ENCODE measurements around the gene UBQLN1. TPM values are rescaled to one million over a fixed set of nuclear protein-coding genes. Genes with fewer than 3 reads are reported as not detected.

UBQLN1 gene
- total RNA-seq, 1 experiment from 2014 or later, result 56.3 TPM

DNA sequence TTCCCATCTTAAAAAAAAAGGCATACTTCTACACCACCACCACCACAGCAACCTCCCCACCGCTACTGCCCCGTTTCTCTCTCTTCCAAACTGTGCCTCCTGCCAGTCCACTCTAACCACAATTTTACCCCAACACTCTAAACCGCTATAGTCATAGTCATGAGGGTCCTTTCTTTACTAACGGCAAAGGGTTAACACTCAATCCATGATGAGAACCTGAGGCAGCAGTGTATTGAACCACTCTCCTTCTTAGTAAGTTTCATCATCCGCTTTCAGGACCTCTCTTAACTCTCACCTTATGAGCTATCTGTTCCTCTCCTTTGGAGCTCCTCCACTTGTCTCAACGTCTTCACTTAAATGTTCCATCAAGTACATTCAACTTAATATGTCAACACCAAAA lies 50.8 kb downstream of the UBQLN1 start:
- Mint-ChIP-seq H3K9me3 (ENCODE audit: unreplicated experiment) (no peaks in the 10 kb centered on the region), H3K27ac (ENCODE audit: unreplicated experiment) (no peak overlapping the region), H3K27me3 (ENCODE audit: insufficient read depth, unreplicated experiment) (no peaks in the 10 kb centered on the region), H3K4me3 (ENCODE audit: unreplicated experiment) (no peak overlapping the region), H3K4me1 (ENCODE audit: low read depth, unreplicated experiment) (no peaks in the 10 kb centered on the region), H3K36me3 (ENCODE audit: insufficient read depth, unreplicated experiment) (peaks cover 29% of the 10 kb centered on the region)
- TF ChIP-seq, protein P1, sequence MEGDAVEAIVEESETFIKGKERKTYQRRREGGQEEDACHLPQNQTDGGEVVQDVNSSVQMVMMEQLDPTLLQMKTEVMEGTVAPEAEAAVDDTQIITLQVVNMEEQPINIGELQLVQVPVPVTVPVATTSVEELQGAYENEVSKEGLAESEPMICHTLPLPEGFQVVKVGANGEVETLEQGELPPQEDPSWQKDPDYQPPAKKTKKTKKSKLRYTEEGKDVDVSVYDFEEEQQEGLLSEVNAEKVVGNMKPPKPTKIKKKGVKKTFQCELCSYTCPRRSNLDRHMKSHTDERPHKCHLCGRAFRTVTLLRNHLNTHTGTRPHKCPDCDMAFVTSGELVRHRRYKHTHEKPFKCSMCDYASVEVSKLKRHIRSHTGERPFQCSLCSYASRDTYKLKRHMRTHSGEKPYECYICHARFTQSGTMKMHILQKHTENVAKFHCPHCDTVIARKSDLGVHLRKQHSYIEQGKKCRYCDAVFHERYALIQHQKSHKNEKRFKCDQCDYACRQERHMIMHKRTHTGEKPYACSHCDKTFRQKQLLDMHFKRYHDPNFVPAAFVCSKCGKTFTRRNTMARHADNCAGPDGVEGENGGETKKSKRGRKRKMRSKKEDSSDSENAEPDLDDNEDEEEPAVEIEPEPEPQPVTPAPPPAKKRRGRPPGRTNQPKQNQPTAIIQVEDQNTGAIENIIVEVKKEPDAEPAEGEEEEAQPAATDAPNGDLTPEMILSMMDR (IDR thresholded peaks at IDR 0.05; ENCODE audit: insufficient read depth in 1 of 2, low read depth in 1 of 2, low read length in 1 of 2, severe bottlenecking in 1 of 2, unreplicated experiment in 1 of 2), result no peak
- no TSS peak for BruUV-seq (replicated peaks)
- intact Hi-C loops (cut with micrococcal nuclease; ENCODE audit: unreplicated experiment), result no loop called here
- ChIA-PET CTCF (no interaction called here), POLR2A (no interaction called here)
- DNase-seq, result no peak
- no peaks in the 10 kb centered on the region for H3K9me3 ChIP-seq
- no peaks in the 10 kb centered on the region for H3K27me3 ChIP-seq (replicated peaks; ENCODE audit: control insufficient read depth, insufficient read depth, low read length)
- H3K4me1 ChIP-seq, result no peaks in the 10 kb centered on the region
- no peak overlapping the region for H3K4me3 ChIP-seq (ENCODE audit: low read depth, low read length)
- no peaks in the 10 kb centered on the region for H3K36me3 ChIP-seq (ENCODE audit: control insufficient read depth, insufficient read depth, low read length)

DNA sequence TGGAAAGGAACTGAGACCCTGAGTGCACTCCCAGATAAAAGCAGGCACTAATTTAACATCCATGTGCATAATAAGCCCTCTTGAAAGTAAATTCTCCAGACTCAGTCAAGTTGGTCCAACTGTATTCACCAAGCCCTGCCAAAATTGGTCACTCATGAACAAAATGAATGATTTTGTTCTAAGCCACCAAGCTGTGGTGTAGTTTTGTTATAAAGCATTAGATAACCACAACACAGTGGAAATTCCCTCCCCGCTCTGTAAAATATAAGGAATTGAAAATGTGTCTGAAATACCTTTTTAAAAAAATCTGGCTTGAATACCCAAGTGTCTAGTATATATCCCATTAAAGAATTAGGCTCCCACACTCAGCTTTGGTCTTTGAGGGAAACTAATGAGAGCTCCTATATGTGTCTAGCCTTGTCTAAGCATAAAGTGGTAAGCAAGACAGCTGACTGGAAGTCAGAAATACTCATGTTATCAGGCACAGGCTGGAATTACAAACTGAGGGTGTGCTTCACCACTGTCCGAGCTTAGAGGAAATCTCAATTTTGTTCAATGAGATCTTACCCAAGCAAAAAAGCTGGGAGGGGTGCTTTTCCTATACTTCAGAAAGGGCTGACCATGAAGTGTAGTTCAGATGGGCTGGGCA lies 51.6 kb downstream of the UBQLN1 start:
- no peak overlapping the region for H3K4me3 Mint-ChIP-seq (ENCODE audit: unreplicated experiment)
- Histone ChIP-seq H3K4me1 (no peaks in the 10 kb centered on the region), H3K27me3 (replicated peaks; ENCODE audit: control insufficient read depth, insufficient read depth, low read length) (no peaks in the 10 kb centered on the region), H3K4me3 (ENCODE audit: low read depth, low read length) (no peak overlapping the region), H3K9me3 (no peaks in the 10 kb centered on the region), H3K36me3 (ENCODE audit: control insufficient read depth, insufficient read depth, low read length) (no peaks in the 10 kb centered on the region)
- CTCF ChIA-PET, result no interaction called here
- no peaks in the 10 kb centered on the region for H3K9me3 Mint-ChIP-seq (ENCODE audit: unreplicated experiment)
- peaks cover 26% of the 10 kb centered on the region for H3K36me3 Mint-ChIP-seq (ENCODE audit: insufficient read depth, unreplicated experiment)
- H3K4me1 Mint-ChIP-seq (ENCODE audit: low read depth, unreplicated experiment), result no peaks in the 10 kb centered on the region
- TF ChIP-seq, protein P1 (IDR thresholded peaks at IDR 0.05; ENCODE audit: insufficient read depth in 1 of 2, low read depth in 1 of 2, low read length in 1 of 2, severe bottlenecking in 1 of 2, unreplicated experiment in 1 of 2), result no peak
- POLR2A ChIA-PET, result no interaction called here
- no TSS peak for BruUV-seq (replicated peaks)
- no peak for DNase-seq
- H3K27ac Mint-ChIP-seq (ENCODE audit: unreplicated experiment), result no peak overlapping the region
- intact Hi-C loops (cut with micrococcal nuclease; ENCODE audit: unreplicated experiment), result no loop called here
- no peaks in the 10 kb centered on the region for H3K27me3 Mint-ChIP-seq (ENCODE audit: insufficient read depth, unreplicated experiment)

DNA sequence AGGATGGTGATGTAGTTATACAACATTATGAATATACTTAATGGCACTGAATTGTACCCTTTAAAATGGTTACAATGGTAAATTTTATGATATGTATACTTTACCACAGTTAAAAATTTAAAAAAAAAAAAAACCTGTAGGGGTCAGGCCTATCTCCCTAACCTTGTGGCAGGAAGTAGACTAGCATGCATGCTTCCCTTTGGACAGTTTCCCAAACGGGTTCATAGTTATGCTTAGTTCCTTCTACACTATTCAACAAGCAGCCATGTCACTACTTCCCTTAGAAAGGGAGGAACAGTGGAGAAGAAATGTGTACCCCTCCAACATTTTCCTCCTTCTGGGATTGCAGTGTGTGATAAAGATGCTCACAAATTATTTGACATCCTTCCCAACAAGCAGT lies 52.3 kb downstream of the UBQLN1 start:
- DNase-seq, result no peak
- no TSS peak for BruUV-seq (replicated peaks)
- H3K36me3 ChIP-seq (ENCODE audit: control insufficient read depth, insufficient read depth, low read length), result no peaks in the 10 kb centered on the region
- H3K4me3 ChIP-seq (ENCODE audit: low read depth, low read length), result no peak overlapping the region
- ChIA-PET CTCF (no interaction called here), POLR2A (no interaction called here)
- H3K9me3 Mint-ChIP-seq (ENCODE audit: unreplicated experiment), result no peaks in the 10 kb centered on the region
- H3K9me3 ChIP-seq, result no peaks in the 10 kb centered on the region
- no peak overlapping the region for H3K4me3 Mint-ChIP-seq (ENCODE audit: unreplicated experiment)
- H3K27me3 Mint-ChIP-seq (ENCODE audit: insufficient read depth, unreplicated experiment), result no peaks in the 10 kb centered on the region
- H3K4me1 Mint-ChIP-seq (ENCODE audit: low read depth, unreplicated experiment), result no peaks in the 10 kb centered on the region
- intact Hi-C loops (cut with micrococcal nuclease; ENCODE audit: unreplicated experiment), result no loop called here
- no peak overlapping the region for H3K27ac Mint-ChIP-seq (ENCODE audit: unreplicated experiment)
- H3K36me3 Mint-ChIP-seq (ENCODE audit: insufficient read depth, unreplicated experiment), result peaks cover 29% of the 10 kb centered on the region
- no peaks in the 10 kb centered on the region for H3K4me1 ChIP-seq
- no peaks in the 10 kb centered on the region for H3K27me3 ChIP-seq (replicated peaks; ENCODE audit: control insufficient read depth, insufficient read depth, low read length)
- TF ChIP-seq, protein P1 (IDR thresholded peaks at IDR 0.05; ENCODE audit: insufficient read depth in 1 of 2, low read depth in 1 of 2, low read length in 1 of 2, severe bottlenecking in 1 of 2, unreplicated experiment in 1 of 2), result no peak

All from Caco-2 (cell line).